ENCODE measurements around the gene DYNLT2B. TPM values are rescaled to one million over a fixed set of nuclear protein-coding genes. Genes with fewer than 3 reads are reported as not detected.
"Not testable (repeated sequence)": the region's sequence is repeated elsewhere in the genome, so short reads cannot be mapped to it uniquely, and the experiment has no call there.

Gene DYNLT2B
- polyA plus RNA-seq, 6 donors from 2014 or later = 6.7 to 28.5 (median 9.5) TPM

GRCh38 chr3:196246612-196247308, 71.3 kb downstream of the DYNLT2B start:
- Mint-ChIP-seq H3K4me3 (no peak overlapping the region), H3K36me3 (peaks cover 0 to 7% of the 10 kb centered on the region in 2 donors), H3K9me3 (no peaks in the 10 kb centered on the region), H3K4me1 (peaks cover 0 to 2% (median 0%) of the 10 kb centered on the region in 3 donors), H3K27me3 (no peaks in the 10 kb centered on the region), H3K27ac (peak overlapping the region in 1 of 6 donors; percentile 62)
- ATAC-seq (ENCODE audit: low read depth in 2 of 2) (no peak), DNase-seq (no peak)

GRCh38 chr3:196244166-196244565, 73.9 kb downstream of the DYNLT2B start:
- not testable (repeated sequence) for ATAC-seq (ENCODE audit: low read depth in 2 of 2); H3K27ac Mint-ChIP-seq; H3K9me3 Mint-ChIP-seq; H3K4me1 Mint-ChIP-seq; H3K4me3 Mint-ChIP-seq; DNase-seq; H3K27me3 Mint-ChIP-seq
- peaks cover 11 to 14% of the 10 kb centered on the region in 2 donors for H3K36me3 Mint-ChIP-seq

GRCh38 chr3:196241704-196242103, 76.3 kb downstream of the DYNLT2B start:
- DNase-seq (no peak), ATAC-seq (ENCODE audit: low read depth in 2 of 2) (no peak)
- Mint-ChIP-seq H3K27ac (no peak overlapping the region), H3K27me3 (no peaks in the 10 kb centered on the region), H3K9me3 (no peaks in the 10 kb centered on the region), H3K36me3 (peaks cover 8 to 12% of the 10 kb centered on the region in 2 donors), H3K4me3 (no peak overlapping the region), H3K4me1 (peaks cover 0 to 3% (median 0%) of the 10 kb centered on the region in 3 donors)

Other genes with a start within 250 kb of the DYNLT2B start
- 10 to 100 TPM; 15.0 to 33.8 (median 25.4) TPM for gene TFRC, start 236.2 kb downstream of the DYNLT2B start, polyA plus RNA-seq (ENCODE audit: low read depth in 6 of 6)
- 10 to 100 TPM in 5 of 6 donors, 1 to 10 TPM in 1; 4.7 to 39.3 (median 13.1) TPM for gene ZDHHC19, start 106.8 kb downstream of the DYNLT2B start, polyA plus RNA-seq (ENCODE audit: low read depth in 6 of 6)
- 1 to 10 TPM in 1 of 6 donors, under 1 TPM in 1, not detected in 4; 0.78 to 1.4 TPM for gene SLC51A, start 101.7 kb downstream of the DYNLT2B start, polyA plus RNA-seq (ENCODE audit: low read depth in 6 of 6)
- gene PCYT1A, start 30.5 kb downstream of the DYNLT2B start, polyA plus RNA-seq (ENCODE audit: low read depth in 6 of 6) = 10 to 100 TPM in 4 of 6 donors, 1 to 10 TPM in 2; 8.2 to 18.0 (median 11.9) TPM
- gene TM4SF19, start 20.1 kb upstream of the DYNLT2B start, polyA plus RNA-seq (ENCODE audit: low read depth in 6 of 6) = not detected
- 10 to 100 TPM; 11.4 to 39.4 (median 32.7) TPM for gene UBXN7, start 114.2 kb upstream of the DYNLT2B start, polyA plus RNA-seq (ENCODE audit: low read depth in 6 of 6)
- gene RNF168, start 185.5 kb upstream of the DYNLT2B start, polyA plus RNA-seq (ENCODE audit: low read depth in 6 of 6) = 10 to 100 TPM in 1 of 6 donors, 1 to 10 TPM in 5; 4.4 to 12.8 (median 7.8) TPM
- not detected for gene SMCO1, start 197.1 kb upstream of the DYNLT2B start, polyA plus RNA-seq (ENCODE audit: low read depth in 6 of 6)